ENCODE results near the gene CAPN12.
"Not testable (repeated sequence)": the region's sequence is repeated elsewhere in the genome, so short reads cannot be mapped to it uniquely, and the experiment has no call there.

The CAPN12 gene

DNA sequence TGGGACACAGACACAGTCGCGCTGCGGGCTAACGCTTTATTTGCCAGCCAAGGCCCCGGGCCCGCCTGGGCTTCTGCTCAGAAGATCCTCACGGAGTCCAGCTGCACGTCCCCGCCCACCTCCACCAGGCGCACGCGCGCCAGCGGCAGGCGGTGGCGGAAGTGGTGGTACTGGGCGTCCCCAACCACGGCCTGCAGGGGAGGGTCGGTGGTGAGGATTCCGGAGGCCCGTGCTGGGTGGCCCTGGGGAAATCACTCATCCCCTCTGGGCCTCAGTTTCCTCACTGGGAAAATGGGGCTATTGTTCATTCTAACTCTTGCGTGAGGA, 26.6 kb upstream of the CAPN12 start:
- not testable (repeated sequence) for DNase-seq (ENCODE audit: low read depth)

DNA sequence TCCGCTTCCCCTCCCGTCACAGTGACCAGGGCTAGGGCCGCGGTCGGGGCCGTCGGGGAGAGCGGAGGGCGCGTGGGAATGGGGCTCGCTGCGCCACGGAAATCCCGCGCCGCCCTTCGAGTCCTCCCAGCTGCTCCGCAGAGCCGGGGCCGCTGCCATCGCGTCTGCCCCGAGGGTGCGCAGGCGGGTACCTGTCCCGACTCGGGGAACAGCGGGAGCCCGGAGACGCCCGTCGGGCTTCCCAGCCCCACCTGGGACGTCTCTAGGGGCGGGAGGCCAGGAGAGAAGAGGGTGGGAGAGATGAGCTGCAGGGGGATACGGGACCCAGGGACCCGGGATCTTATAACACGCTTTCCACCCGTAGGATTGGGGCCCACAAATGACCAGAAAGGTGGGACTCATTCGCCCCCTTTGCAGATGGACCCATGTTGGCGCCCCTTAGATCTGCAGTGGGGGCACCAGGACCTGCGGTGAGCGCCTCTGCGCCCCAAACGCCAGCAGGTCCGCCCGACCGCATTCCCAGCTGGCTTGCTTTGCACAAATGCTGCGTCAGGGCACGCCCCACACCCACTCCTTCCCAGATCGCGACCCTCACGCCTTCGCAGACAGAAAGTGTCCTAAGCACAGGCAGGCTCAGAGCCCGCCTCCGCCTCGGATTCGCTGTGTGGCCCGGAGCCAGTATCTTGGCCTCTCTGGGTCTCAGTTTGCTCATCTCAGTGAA, 26.1 kb upstream of the CAPN12 start:
- not testable (repeated sequence) for DNase-seq (ENCODE audit: low read depth)

DNA sequence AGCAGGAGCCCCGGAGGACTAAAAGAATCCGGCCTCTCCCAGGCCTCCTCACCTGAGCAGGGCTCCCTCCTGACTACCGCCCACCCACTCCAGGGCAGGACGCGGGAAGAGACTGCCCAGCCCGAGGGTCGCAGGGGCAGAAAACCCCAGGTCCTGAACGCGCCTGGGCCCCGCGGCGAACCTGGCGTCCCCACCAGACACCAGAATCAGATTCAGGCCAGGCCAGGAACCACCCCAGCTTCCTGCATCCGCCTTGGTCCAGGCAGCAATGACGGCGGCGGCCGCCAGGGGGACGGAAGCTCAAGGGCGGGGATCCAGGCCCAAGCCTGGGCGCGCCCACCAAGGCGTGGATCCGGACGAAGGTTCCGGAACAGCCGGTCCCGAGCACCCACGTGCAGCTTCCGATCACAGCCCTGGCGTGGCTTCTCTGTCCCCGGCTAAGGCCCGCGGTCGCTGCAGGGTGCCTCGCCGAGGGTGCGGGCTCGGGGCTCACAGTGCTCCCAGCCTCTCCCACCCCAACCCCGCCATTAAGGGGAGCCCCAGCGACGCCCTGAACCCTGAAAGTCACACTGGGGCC, 25.4 kb upstream of the CAPN12 start:
- DNase-seq (ENCODE audit: low read depth) = peak; percentile 87

DNA sequence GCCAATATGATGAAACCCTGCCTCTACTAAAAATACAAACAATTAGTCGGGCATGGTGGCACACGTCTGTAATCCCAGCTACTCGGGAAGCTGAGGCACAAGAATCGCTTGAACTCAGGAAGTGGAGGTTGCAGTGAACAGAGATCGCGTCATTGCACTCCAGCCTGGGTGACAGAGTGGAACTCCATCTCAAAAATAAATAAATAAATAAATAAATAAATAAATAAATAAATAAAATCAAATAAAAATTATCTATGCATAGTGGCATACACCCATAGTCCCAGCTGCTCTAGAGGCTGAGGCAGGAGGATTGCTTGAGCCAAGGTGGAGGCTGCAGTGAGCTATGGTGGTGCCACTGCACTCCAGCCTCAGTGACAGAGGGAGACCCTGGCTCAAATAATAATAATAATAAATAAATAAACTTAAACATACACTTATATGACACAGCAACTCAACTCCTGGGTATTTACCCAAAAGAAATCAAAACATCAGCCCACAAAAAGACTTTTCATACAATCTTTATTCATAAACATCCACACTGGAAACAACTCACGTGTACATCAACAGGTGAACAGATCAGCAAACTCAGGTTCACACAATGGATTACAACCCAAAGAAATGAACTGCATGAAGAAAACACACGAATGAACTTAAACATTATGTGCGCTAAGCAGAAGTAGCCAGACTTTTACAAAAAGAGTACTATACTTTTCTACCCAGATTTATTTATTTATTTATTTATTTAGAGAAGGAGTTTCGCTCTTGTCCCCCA, 22.2 kb upstream of the CAPN12 start:
- no peak for DNase-seq (ENCODE audit: low read depth)

DNA sequence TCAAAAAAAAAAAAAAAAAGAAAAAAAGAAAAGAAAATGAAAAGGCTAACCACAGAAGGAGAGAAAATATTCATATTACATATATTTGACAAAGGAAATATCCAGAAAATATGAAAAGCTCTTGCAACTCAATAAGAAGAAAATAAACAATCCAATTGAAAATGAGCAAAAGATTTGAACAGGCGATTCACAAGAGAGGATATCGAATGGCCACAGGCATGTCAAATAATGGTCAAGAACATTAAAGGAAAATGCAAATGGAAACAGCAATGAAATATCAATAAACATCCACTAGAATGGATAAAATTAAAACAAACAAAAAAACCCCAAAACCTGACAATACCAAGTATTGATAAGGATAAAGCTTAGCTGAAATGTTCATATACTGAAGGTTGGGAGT, 20.9 kb upstream of the CAPN12 start:
- DNase-seq (ENCODE audit: low read depth) = no peak

DNA sequence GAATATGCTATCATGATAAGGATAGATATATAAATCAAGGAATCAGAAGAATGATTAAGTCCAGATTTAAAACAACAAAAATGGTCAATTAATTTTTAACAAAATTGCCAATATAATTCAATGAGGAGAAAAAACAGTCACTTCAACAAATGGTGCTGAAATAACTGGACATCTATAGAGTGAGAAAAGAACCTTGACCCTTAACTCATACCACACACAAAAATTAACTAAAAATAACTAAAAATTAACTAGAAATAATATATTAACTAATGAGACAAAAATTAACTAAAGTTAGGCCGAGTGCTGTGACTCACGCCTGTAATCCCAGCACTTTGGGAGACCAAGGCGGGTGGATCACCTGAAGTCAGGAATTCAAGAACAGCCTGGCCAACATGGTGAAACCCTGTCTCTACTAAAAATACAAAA, 19.5 kb upstream of the CAPN12 start:
- no peak for DNase-seq (ENCODE audit: low read depth)

DNA sequence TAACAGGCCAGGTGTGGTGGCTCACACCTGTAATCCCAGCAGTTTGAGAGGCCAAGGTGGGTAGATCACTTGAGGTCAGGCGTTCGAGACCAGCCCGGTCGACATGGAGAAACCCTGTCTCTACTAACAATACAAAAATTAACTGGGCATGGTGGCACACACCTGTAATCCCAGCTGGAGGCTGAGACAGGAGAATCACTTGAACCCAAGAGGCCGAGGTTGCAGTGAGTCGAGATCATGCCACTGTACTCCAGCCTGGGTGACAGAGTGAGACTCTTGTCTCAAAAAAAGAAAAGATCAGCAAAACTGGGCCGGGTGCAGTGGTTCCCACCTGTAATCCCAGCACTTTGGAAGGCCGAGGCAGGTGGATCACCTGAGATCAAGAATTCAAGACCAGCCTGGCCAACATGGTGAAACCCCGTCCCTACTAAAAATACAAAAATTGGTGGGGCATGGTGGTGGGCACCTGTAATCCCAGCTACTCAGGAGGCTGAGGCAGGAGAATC, 17.7 kb upstream of the CAPN12 start:
- not testable (repeated sequence) for DNase-seq (ENCODE audit: low read depth)

DNA sequence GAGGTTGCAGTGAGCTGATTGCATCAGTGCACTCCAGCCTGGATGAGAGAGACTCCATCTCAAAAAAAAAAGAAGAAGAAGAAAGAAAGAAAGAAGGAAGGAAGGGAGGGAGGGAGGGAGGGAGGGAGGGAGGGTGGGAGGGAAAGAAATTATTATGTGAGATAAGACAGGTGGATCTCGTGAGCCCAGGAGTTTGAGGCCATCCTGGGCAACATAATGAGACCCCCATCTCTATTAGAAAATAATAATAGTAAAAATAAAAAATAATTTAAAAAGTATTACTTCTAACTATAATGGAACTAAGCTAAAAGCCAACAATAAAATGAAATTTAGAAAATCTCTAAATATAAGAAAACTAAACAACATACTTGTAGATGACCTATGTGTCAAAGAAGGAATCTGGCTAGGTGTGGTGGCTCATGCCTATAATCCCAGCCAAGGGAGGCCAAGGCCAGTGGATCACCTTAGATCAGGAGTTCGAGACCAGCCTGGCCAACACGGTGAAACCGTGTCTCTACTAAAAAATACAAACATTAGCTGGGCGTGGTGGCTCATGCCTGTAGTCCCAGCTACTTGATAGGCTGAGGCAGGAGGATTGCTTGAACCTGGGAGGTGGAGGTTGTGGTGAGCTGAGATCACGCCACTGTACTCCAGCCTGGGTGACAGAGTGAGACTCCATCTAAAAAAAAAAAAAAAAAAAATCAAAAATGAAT, 16.7 kb upstream of the CAPN12 start:
- DNase-seq (ENCODE audit: low read depth) = not testable (repeated sequence)

DNA sequence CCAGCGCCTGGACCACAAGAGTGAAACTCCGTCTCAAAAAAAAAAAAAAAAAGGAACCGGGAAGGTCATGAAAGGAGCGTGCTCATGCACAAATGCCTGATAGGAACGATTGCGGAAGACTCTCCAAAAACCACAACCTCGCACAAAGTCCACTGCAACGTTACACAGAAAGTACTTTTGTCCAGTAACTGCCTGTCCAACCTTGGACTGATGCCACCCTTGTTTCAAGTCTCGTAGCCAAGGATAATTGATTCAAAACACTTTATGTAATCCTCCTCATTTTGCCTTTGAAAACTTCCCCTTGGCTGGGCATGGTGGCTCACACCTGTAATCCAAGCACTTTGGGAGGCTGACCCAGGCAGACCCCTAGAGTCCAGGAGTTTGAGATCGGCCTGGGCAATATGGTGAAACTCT, 15.3 kb upstream of the CAPN12 start:
- DNase-seq (ENCODE audit: low read depth) = no peak

DNA sequence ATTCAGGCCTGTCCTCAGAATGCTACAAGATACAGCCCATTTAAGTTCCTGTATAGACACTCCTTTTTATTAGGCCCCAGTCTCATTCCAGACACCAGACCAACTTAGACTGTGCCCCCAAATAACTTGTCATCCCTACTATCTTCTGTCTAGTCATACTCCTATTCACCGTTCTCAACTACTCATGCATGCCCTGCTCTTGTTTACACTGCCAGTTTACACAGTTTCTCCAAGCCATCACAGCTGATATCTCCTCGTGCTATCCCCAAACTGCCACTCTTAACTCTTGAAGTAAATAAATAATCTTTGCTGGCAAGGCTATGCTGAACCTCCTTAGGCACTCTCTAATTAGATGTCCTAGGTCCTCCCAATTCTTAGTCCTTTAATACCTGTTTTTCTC, 9.9 kb upstream of the CAPN12 start:
- not testable (repeated sequence) for DNase-seq (ENCODE audit: low read depth)

DNA sequence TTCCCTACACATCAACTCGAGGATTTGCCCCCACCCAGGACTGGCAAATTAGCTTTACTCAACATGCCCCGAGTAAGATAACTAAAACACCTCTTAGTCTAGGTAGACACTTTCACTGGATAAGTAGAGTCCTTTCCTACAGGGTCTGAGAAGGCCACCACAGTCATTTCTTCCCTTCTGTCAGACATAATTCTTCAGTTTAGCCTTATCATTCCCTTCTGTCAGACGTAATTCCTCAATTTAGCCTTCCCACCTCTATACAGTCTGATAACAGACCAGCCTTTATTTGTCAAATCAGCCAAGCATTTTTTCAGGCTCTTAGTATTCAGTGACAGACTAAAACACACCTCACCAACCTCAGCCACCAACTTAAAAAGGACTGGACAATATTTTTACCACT, 9.5 kb upstream of the CAPN12 start:
- DNase-seq (ENCODE audit: low read depth) = not testable (repeated sequence)

DNA sequence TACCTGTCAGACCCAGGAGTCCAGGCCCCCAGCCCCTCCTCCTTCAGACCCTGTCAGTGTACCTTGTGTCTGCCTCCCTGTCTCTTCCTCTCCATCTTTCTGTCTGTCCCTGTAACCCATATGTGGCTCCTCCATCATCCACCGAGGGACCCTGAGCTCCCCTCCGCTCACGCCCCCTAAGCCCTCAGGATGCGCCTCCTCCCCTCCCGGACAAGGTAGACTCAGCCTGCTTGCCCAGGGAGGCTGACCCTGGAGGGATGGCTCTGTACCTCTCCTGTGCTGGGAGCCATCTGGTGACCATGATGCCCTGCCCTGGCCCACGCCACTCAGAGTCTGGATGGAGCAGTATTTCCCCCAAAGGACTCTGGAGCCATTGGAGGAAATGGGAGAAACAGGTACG, 1.0 kb upstream of the CAPN12 start:
- no peak for DNase-seq (ENCODE audit: low read depth)

DNA sequence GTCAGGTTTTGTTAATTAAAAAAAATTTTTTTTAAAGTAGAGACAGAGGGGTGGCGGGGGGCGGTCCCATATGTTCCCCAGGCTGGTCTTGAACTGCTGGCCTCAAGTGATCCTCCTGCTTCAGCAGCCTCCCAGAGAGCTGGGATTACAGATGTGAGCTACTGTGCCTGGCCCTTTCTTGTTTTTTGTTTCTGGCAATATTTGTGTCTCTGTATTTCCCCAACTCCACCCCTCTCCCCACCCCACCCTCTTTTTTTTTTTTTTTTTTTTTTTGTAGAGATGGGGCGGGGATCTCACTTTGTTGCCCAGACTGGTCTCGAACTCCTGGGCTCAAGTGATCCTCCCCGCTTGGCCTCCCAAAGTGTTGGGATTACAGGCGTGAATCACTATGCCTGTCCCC, 600 bp upstream of the CAPN12 start:
- no peak for DNase-seq (ENCODE audit: low read depth)

DNA sequence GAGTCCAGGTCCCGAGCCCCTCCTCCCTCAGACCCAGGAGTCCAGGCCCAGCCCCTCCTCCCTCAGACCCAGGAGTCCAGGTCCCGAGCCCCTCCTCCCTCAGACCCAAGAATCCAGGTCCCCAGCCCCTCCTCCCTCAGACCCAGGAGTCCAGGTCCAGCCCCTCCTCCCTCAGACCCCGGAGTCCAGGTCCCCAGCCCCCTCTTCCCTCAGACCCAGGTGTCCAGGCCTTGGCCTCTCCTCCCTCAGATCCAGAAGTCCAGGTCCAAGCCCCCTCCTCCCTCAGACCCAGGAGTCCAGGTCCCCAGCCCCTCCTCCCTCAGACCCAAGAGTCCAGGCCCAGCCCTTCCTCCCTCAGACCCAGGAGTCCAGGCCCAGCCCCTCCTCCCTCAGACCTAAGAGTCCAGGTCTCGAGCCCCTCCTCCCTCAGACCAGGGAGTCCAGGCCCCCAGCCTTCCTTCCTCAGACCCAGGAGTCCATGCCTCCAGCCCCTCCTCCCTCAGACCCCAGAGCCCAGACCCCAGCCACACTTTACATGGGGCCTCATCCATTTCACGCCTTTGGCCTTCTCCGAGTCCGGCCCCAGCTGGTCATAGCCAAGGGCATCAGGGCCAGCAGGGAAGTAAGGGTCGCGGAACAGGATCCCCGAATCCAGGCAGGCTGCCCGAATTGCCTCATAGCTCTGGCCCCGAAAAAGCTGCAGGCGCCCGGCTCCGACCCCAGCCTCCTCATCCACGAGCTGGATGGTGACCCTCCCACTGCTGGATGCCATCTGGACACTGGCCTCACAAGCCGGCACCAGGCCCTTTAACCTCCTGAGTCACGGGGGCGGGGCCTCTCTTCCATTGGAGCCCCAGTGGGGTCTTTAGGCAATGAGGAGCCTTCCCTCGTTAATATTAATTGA, 628 bp downstream of the CAPN12 start:
- no peak for DNase-seq (ENCODE audit: low read depth)

DNA sequence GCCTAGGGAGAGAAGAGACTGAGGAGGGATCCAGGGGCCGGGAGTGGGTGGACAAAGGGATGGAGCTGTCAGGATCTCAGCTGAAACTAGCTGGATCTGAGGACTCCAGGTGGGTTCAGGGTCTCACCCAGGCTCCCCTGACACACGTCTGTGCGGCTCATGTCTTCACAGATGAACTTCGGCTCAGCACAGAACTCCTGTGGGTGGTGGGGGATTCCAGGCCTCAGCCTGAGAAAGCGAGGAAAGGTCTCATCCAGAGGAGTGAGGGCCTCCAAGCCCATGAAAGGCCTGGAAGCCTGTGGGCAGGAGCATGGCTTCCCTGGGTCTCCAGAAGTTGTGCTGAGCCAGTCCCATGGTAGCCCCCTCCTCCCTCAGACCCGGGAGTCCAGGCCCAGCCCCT, 1.4 kb downstream of the CAPN12 start:
- DNase-seq (ENCODE audit: low read depth) = no peak

DNA sequence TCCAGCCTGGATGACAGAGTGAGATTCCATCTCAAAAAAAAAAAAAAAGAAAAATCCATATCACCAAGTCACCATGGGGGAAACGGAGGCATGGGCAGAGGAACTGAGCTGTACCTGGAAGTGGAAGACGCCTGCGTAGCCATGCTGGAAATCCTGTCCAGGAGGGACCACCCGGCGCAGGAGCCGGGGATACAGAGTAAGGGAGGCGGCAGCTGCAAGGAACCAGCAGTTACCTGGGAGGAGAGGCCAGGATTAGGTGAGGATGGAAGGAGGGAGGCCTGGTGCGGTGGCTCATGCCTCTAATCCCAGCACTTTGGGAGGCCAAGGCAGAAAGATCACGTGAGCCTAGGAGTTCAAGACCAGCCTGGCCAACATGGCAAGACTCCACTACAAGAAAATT, 2.0 kb downstream of the CAPN12 start:
- DNase-seq (ENCODE audit: low read depth) = no peak

DNA sequence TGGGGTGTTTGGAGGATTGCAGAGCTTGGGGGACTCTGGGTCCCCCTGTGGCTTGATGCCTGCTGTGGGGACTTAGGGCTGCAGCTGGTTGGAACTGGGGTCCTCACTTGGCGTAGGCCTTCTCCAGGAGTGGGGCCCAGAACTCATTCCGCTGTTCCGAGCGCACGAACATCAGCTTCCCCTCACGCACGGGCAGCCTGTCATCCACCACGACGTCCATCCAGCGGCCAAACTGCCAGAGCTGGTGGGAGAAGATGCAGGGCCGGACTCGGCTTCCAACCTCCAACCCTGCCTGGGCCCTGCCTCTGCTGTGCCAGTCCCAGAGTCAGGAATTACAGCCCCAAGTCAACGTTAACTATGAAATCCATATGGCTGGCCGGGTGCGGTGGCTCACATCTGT, 2.6 kb downstream of the CAPN12 start:
- no peak for DNase-seq (ENCODE audit: low read depth)

DNA sequence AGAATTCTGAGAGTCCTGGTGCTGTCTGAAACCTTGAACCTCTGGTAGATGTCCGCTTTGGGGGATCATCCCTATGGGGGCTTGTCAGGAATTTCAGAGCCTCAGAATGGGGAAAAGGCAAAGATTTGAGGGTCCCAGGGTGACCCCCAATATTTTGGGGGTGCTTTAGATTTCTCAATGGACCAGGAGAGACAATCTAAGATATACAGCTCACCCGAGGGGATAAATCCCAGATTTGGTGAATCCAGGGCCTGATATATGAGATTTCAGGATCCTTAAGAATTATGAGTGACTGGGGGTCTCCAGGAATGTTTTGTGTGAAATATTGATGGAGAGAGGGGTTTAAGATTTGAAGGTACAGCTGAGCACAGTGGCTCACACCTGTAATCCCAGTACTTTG, 3.3 kb downstream of the CAPN12 start:
- DNase-seq (ENCODE audit: low read depth) = no peak

DNA sequence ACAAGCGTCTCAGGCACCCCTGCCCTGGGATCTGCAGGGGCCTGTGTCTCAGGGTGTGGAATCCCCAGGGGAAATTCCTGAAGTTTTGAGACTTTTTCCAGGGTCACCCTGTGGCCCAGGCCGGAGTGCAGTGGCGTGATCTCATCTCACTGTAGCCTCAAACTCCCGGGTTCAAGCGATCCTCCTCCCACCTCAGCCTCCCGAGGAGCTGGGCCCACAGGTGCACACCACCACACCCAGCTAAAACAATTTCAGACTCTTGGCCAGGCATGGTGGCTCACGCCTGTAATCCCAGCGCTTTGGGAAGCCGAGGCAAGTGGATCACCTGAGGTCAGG, 4.0 kb downstream of the CAPN12 start:
- no peak for DNase-seq (ENCODE audit: low read depth)

DNA sequence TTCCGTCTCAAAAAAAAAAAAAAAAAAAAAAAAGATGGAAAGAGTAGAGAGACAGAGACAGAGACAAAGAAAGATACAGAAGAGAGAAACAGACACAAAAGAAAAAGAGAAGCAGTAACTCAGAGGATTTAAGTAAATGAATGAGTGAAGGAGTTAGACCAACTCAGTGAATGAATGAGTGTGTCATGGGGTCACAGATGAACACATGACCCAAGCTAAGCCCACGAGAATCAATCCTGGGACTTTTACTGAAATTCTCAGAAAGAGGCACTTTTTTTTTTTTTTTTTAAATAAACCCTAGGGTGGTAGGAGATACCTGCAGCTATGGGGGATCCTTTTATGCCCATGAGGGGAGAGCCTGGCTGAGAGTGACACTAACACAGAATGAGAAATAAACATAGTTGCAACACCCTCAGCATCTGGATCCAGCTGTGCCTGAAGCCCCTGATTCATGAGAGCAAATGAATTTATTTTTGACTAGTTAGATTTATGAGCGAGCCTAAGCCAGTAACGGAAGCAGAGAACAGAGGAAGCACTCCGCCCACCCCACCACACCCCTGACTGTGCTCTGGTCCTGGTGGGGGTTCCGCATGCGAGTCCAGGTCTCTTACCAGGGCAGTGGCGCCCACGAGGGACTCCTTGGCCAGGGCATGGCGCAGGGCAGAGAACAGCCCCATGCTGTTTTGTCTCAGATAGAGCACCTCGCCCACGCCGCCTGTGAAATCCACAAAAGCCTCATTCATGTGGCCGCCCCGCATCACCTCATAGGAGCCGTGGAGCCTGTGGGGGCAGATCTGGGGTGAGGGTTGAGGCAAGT, 4.6 kb downstream of the CAPN12 start:
- no peak for DNase-seq (ENCODE audit: low read depth)

All from activated T-cell treated with anti-CD3 and anti-CD28 coated beads for 1 hour (primary cell).